Fibroblast of lung (primary cell): ENCODE data around the gene FH. TPM values are rescaled to one million over a fixed set of nuclear protein-coding genes. Genes with fewer than 3 reads are reported as not detected.

Source experiments
- DNase-seq, 2 donors: peaks; one replicate each; pipeline versions ENCODE4 v3.0.0 to v3.0.0-alpha.2; 2010; ENCODE audit warnings: low read depth in 2 of 2
- H2AFZ ChIP-seq: 2 replicates; pipeline ENCODE4 v1.5.1; 2012; ENCODE audit warnings: low read length, control low read depth, inconsistent platforms
- H3K27ac ChIP-seq: 2 replicates; pipeline ENCODE4 v1.5.1; 2011; ENCODE audit warnings: low read length, control low read depth; ENCODE audit not compliant: insufficient read depth
- H3K27me3 ChIP-seq: 2 replicates; pipeline ENCODE4 v1.5.1; 2011; ENCODE audit warnings: mild to moderate bottlenecking, low read length; ENCODE audit not compliant: control insufficient read depth, insufficient read depth
- H3K36me3 ChIP-seq: 2 replicates; pipeline ENCODE4 v1.5.1; 2011; ENCODE audit warnings: low read length; ENCODE audit not compliant: control insufficient read depth, insufficient read depth
- H3K4me1 ChIP-seq: 2 replicates; pipeline ENCODE4 v1.5.1; 2011; ENCODE audit warnings: low read length; ENCODE audit not compliant: control insufficient read depth, insufficient read depth; ENCODE audit errors: extremely low read depth
- H3K4me2 ChIP-seq: 2 replicates; pipeline ENCODE4 v1.5.1; 2011; ENCODE audit warnings: low read length, control low read depth; ENCODE audit not compliant: insufficient read depth; ENCODE audit errors: extremely low read depth
- H3K4me3 ChIP-seq, 4 experiments: fragments of 200-600 bp in 1 of 4; sonication (generic) in 1 of 4; replicated peaks in 1 of 4; 2 replicates each; pipeline ENCODE4 v1.5.1; 2011 to 2016; ENCODE audit warnings: low read length in 4 of 4, low read depth in 3 of 4, mild to moderate bottlenecking in 3 of 4, control low read depth in 2 of 4, inconsistent platforms in 1 of 4, mixed read lengths in 1 of 4; ENCODE audit not compliant: insufficient read depth in 1 of 4; ENCODE audit errors: control extremely low read depth in 1 of 4
- H3K79me2 ChIP-seq: 2 replicates; pipeline ENCODE4 v1.5.1; 2012; ENCODE audit warnings: mild to moderate bottlenecking, low read length, inconsistent platforms; ENCODE audit not compliant: control insufficient read depth, insufficient read depth
- H3K9ac ChIP-seq: 2 replicates; pipeline ENCODE4 v1.5.1; 2011; ENCODE audit warnings: mild to moderate bottlenecking, low read length, control low read depth; ENCODE audit not compliant: insufficient read depth
- H3K9me3 ChIP-seq: 2 replicates; pipeline ENCODE4 v1.5.1; 2012; ENCODE audit warnings: low read depth, low read length; ENCODE audit not compliant: control insufficient read depth, insufficient read depth
- H4K20me1 ChIP-seq: 2 replicates; pipeline ENCODE4 v1.5.1; 2011; ENCODE audit warnings: low read length; ENCODE audit not compliant: control insufficient read depth, insufficient read depth; ENCODE audit errors: extremely low read depth
- CTCF ChIP-seq, 2 donors: IDR thresholded peaks in 1 of 2; conservative IDR thresholded peaks in 1 of 2; 1 replicate in 1 of 2; 2 replicates in 1 of 2; pipeline ENCODE4 v1.5.1; 2011 to 2012; ENCODE audit warnings: low read length in 2 of 2, control low read depth in 1 of 2, inconsistent platforms in 1 of 2, low read depth in 1 of 2, mild to moderate bottlenecking in 1 of 2
- EZH2 ChIP-seq: IDR thresholded peaks from 2 replicates; pipeline ENCODE4 v1.5.1; 2012; ENCODE audit warnings: low read length, control low read depth, mild to moderate bottlenecking; ENCODE audit errors: missing control alignments
- polyA plus RNA-seq, 2 donors: library from polyadenylated mRNA; depleted of rRNA in 1 of 2; stranded (reverse) in 1 of 2; unstranded in 1 of 2; fragments of >200 nt; gene quantifications; 2 replicates each; pipeline ENCODE4 v1.2.1, GENCODE V29; 2011 to 2012; ENCODE audit warnings: missing spikeins in 1 of 2
- total RNA-seq: library from RNA; depleted of rRNA; stranded (reverse); fragments of >200 nt; gene quantifications from 2 replicates; pipeline ENCODE4 v1.2.1, GENCODE V29; 2014

Gene FH
- total and polyA plus RNA-seq, 2 donors (not counting 1 experiment from before 2014, with no cell fraction given) = 118 TPM

GRCh38 chr1:241536304-241536703 is 16.7 kb upstream of the FH start:
- DNase-seq = peak in 1 of 2 donors; percentile 10
- Histone ChIP-seq H3K27me3 (peaks cover 3% of the 10 kb centered on the region), H3K9ac (no peak overlapping the region), H3K79me2 (no peaks in the 10 kb centered on the region), H3K36me3 (no peaks in the 10 kb centered on the region), H4K20me1 (no peaks in the 10 kb centered on the region), H3K4me3 (no peak overlapping the region), H2AFZ (no peak overlapping the region), H3K27ac (no peak overlapping the region), H3K9me3 (no peaks in the 10 kb centered on the region), H3K4me1 (no peaks in the 10 kb centered on the region), H3K4me2 (no peak overlapping the region)
- TF ChIP-seq EZH2 (no peak), CTCF (conservative IDR thresholded peaks at IDR 0.05 in 1 of 2, IDR thresholded peaks at IDR 0.05 in 1 of 2; ENCODE audit: low read depth in 1 of 2, low read length in 2 of 2) (no peak)

GRCh38 chr1:241533326-241534115 is 14.0 kb upstream of the FH start:
- Histone ChIP-seq H4K20me1 (no peaks in the 10 kb centered on the region), H3K27ac (no peak overlapping the region), H2AFZ (no peak overlapping the region), H3K4me3 (no peak overlapping the region), H3K27me3 (peaks cover 3% of the 10 kb centered on the region), H3K79me2 (no peaks in the 10 kb centered on the region), H3K9ac (no peak overlapping the region), H3K4me2 (no peak overlapping the region), H3K9me3 (no peaks in the 10 kb centered on the region), H3K36me3 (no peaks in the 10 kb centered on the region), H3K4me1 (no peaks in the 10 kb centered on the region)
- TF ChIP-seq EZH2 (no peak), CTCF (conservative IDR thresholded peaks at IDR 0.05 in 1 of 2, IDR thresholded peaks at IDR 0.05 in 1 of 2; ENCODE audit: low read depth in 1 of 2, low read length in 2 of 2) (no peak)
- no peak for DNase-seq

GRCh38 chr1:241532864-241533263 is 13.3 kb upstream of the FH start:
- Histone ChIP-seq H3K9ac (no peak overlapping the region), H3K9me3 (no peaks in the 10 kb centered on the region), H3K27ac (no peak overlapping the region), H2AFZ (no peak overlapping the region), H3K36me3 (no peaks in the 10 kb centered on the region), H3K27me3 (peaks cover 3% of the 10 kb centered on the region), H3K4me2 (no peak overlapping the region), H3K79me2 (no peaks in the 10 kb centered on the region), H3K4me1 (no peaks in the 10 kb centered on the region), H4K20me1 (no peaks in the 10 kb centered on the region), H3K4me3 (no peak overlapping the region)
- no peak for DNase-seq
- TF ChIP-seq EZH2 = no peak
- no peak for TF ChIP-seq CTCF (conservative IDR thresholded peaks at IDR 0.05 in 1 of 2, IDR thresholded peaks at IDR 0.05 in 1 of 2; ENCODE audit: low read depth in 1 of 2, low read length in 2 of 2)
